A673 (cell line): ENCODE results near the gene COL4A2. TPM values are rescaled to one million over a fixed set of nuclear protein-coding genes. Genes with fewer than 3 reads are reported as not detected.

Experiments used
- BruUV-seq: library from RNA; stranded (reverse); fragments of 400-500 nt; replicated peaks from 2 replicates; lab custom pipeline; 2021; lab: Mats Ljungman, UMichigan
- CTCF ChIA-PET: fragments of 300-600 bp; sonication (Branson Sonifier 250); formaldehyde crosslinking; loops from one replicate; lab custom pipeline; 2022; ENCODE audit warnings: antibody characterized with exemption; lab: Charles Lee
- POLR2A ChIA-PET: fragments of 300-600 bp; sonication (Branson Sonifier 250); formaldehyde crosslinking; loops from one replicate; lab custom pipeline; 2022; ENCODE audit warnings: antibody characterized with exemption; ENCODE audit not compliant: low non-redundant PET; lab: Charles Lee
- DNase-seq: peaks from one replicate; pipeline ENCODE4 v3.0.0-alpha.2; 2015; ENCODE audit warnings: low spot score
- H3K27ac ChIP-seq: fragments of 200-600 bp; sonication (generic); 2 replicates; pipeline ENCODE4 v1.5.1; 2016; ENCODE audit warnings: mixed run types, low read depth, mild to moderate bottlenecking, mixed read lengths, antibody characterized with exemption, low read length; ENCODE audit not compliant: poor library complexity, severe bottlenecking
- H3K27me3 ChIP-seq: fragments of 200-600 bp; sonication (generic); replicated peaks from 2 replicates; pipeline ENCODE4 v1.6.1; 2017; ENCODE audit warnings: mixed run types, low read depth, mild to moderate bottlenecking, mixed read lengths, antibody characterized with exemption, low read length; ENCODE audit not compliant: insufficient read depth, poor library complexity
- H3K36me3 ChIP-seq: fragments of 200-600 bp; sonication (generic); 2 replicates; pipeline ENCODE4 v1.6.1; 2016; ENCODE audit warnings: mixed run types, mild to moderate bottlenecking, mixed read lengths, antibody characterized with exemption, low read length; ENCODE audit not compliant: insufficient read depth, poor library complexity, severe bottlenecking
- H3K4me1 ChIP-seq: fragments of 200-600 bp; sonication (generic); 2 replicates; pipeline ENCODE4 v1.6.1; 2017; ENCODE audit warnings: mixed run types, mild to moderate bottlenecking, mixed read lengths, antibody characterized with exemption, low read length; ENCODE audit not compliant: insufficient read depth, poor library complexity, severe bottlenecking
- H3K4me3 ChIP-seq: fragments of 200-600 bp; sonication (generic); 2 replicates; pipeline ENCODE4 v1.5.1; 2016; ENCODE audit warnings: low read depth, mixed run types, mild to moderate bottlenecking, mixed read lengths, low read length; ENCODE audit not compliant: poor library complexity, severe bottlenecking
- H3K9me3 ChIP-seq: fragments of 200-600 bp; sonication (generic); 2 replicates; pipeline ENCODE4 v1.6.1; 2016; ENCODE audit warnings: mixed run types, low read depth, mild to moderate bottlenecking, mixed read lengths, antibody characterized with exemption, low read length; ENCODE audit not compliant: poor library complexity, severe bottlenecking
- EZH2 ChIP-seq: fragments of 200-600 bp; sonication (generic); IDR thresholded peaks from 2 replicates; pipeline ENCODE4 v1.6.1; 2017; ENCODE audit warnings: borderline replicate concordance, low read depth, mild to moderate bottlenecking, mixed read lengths, antibody characterized with exemption, low read length; ENCODE audit not compliant: poor library complexity, severe bottlenecking
- intact Hi-C: fragments of 100-400 bp; cut with micrococcal nuclease; formaldehyde crosslinking; loops from one replicate; pipeline ENCODE4 v1.10.0; 2022; ENCODE audit not compliant: unreplicated experiment
- total RNA-seq: library from RNA; stranded (reverse); gene quantifications from 2 replicates; pipeline ENCODE4 v1.2.3, GENCODE V29; 2021
- TF ChIP-seq, protein P1 (sequence below): fragments of 300-800, 200-600 bp; sonication (generic); conservative IDR thresholded peaks from 2 replicates; pipeline ENCODE4 v1.5.1; 2017; ENCODE audit warnings: low read depth, mild to moderate bottlenecking, antibody characterized with exemption, low read length, moderate library complexity, mixed read lengths

The COL4A2 gene
- total RNA-seq, 1 experiment from 2014 or later: 184 TPM

DNA sequence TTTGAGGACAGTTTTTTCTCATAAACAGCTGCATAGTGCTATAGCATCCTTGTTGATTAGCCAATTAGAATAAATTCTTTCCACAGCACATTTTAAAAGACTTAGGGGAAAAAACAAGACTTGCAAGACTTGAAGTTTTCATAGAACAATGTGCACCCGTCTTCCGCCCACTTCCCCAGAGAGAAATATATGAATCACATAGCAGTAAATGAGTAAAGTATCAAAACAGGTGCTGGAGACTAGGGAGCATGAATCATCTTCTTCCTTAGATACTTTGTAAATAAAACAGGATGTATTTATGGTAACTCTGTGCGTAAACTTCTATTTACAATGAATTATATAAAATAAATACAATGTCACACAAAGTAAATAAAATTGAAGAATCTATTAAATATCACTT lies 75.1 kb downstream of the COL4A2 start:
- no TSS peak for BruUV-seq
- H3K4me3 ChIP-seq: no peak overlapping the region
- no peaks in the 10 kb centered on the region for H3K36me3 ChIP-seq
- no peaks in the 10 kb centered on the region for H3K27me3 ChIP-seq
- H3K27ac ChIP-seq: no peak overlapping the region
- no peak for TF ChIP-seq EZH2
- TF ChIP-seq, protein P1, sequence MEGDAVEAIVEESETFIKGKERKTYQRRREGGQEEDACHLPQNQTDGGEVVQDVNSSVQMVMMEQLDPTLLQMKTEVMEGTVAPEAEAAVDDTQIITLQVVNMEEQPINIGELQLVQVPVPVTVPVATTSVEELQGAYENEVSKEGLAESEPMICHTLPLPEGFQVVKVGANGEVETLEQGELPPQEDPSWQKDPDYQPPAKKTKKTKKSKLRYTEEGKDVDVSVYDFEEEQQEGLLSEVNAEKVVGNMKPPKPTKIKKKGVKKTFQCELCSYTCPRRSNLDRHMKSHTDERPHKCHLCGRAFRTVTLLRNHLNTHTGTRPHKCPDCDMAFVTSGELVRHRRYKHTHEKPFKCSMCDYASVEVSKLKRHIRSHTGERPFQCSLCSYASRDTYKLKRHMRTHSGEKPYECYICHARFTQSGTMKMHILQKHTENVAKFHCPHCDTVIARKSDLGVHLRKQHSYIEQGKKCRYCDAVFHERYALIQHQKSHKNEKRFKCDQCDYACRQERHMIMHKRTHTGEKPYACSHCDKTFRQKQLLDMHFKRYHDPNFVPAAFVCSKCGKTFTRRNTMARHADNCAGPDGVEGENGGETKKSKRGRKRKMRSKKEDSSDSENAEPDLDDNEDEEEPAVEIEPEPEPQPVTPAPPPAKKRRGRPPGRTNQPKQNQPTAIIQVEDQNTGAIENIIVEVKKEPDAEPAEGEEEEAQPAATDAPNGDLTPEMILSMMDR: no peak
- peak; percentile 36 for DNase-seq
- ChIA-PET CTCF (interaction anchor here (0.5 kb wide), 1 partner anchor 11 kb away, joined by 4 read pairs; no protein-coding TSS in a partner anchor), POLR2A (no interaction called here)
- intact Hi-C loops: no loop called here
- peaks cover 42% of the 10 kb centered on the region for H3K4me1 ChIP-seq
- no peaks in the 10 kb centered on the region for H3K9me3 ChIP-seq

DNA sequence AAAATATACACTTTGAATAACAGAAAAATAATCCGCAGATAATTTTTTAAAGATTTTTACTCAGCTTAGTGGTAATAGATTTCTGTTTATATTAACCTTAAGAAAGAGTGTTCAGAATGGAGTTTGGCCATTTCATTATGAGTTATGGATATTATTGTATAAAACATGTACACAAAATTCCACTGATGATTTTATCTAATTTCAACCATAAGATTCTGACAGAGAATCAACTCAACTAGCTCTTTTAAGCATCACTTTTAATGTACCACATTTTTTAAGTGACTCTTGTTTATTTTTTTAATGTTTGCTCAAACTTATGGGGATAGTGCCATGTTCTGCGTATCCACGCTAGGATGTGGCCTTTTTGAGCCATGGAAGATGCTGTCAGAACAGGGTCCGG lies 75.7 kb downstream of the COL4A2 start:
- Histone ChIP-seq H3K27ac (no peak overlapping the region), H3K4me3 (no peak overlapping the region), H3K27me3 (no peaks in the 10 kb centered on the region), H3K36me3 (no peaks in the 10 kb centered on the region), H3K9me3 (no peaks in the 10 kb centered on the region), H3K4me1 (peaks cover 36% of the 10 kb centered on the region)
- intact Hi-C loops: no loop called here
- ChIA-PET CTCF (interaction anchor here (0.5 kb wide), 1 partner anchor 10 kb away, joined by 4 read pairs; no protein-coding TSS in a partner anchor), POLR2A (no interaction called here)
- TF ChIP-seq EZH2: no peak
- TF ChIP-seq, protein P1: no peak
- BruUV-seq: no TSS peak
- DNase-seq: no peak

DNA sequence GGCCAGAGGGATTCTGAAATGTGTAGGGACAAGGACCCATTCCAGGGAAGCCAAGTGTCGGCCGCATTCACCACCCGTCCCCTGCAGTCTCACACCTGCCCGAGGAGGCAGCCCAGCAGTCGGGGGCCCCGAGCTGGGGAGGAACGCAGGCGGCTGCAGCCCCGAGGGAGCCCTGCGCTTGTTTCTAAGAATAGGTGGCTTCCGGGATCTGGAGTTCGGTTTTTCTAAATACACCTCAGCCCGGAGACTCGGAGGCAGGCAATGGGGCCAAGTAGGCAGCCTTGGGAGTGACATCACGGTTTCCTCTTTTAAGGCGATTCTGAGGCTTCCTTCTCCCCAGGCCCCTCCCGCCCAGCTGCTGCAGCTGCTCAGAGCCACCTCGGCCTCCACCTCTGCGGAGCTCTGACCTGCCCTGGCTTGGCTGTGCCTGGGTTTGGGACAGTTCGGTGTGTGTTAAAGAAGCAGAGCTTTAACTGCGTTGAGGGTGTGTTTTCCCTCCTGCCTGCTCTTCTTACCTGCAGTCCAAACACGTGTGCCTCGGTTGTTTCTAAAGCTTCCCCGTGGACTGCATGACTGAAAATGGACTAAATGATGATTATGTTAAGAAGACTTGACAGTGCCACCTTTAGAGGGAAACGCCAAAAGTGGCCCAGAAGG lies 80.5 kb downstream of the COL4A2 start:
- Histone ChIP-seq H3K27me3 (no peaks in the 10 kb centered on the region), H3K9me3 (peaks cover 3% of the 10 kb centered on the region), H3K27ac (no peak overlapping the region), H3K36me3 (no peaks in the 10 kb centered on the region), H3K4me1 (peaks cover 6% of the 10 kb centered on the region), H3K4me3 (no peak overlapping the region)
- POLR2A ChIA-PET: no interaction called here
- CTCF ChIA-PET: no interaction called here
- DNase-seq: no peak
- BruUV-seq: no TSS peak
- intact Hi-C loops: no loop called here
- TF ChIP-seq EZH2: no peak
- TF ChIP-seq, protein P1: no peak
